HG03575 (cell line): Measurements from ENCODE around the gene ZNF433.
"Not testable (repeated sequence)": the region's sequence is repeated elsewhere in the genome, so short reads cannot be mapped to it uniquely, and the experiment has no call there.

Experiments
- ATAC-seq: cut with Tn5 transposase; IDR thresholded peaks from one replicate; pipeline ENCODE4 v1.9.1; 2021; ENCODE audit not compliant: unreplicated experiment, insufficient number of reproducible peaks, low FRiP score; ENCODE audit errors: extremely low read depth

The ZNF433 gene

DNA sequence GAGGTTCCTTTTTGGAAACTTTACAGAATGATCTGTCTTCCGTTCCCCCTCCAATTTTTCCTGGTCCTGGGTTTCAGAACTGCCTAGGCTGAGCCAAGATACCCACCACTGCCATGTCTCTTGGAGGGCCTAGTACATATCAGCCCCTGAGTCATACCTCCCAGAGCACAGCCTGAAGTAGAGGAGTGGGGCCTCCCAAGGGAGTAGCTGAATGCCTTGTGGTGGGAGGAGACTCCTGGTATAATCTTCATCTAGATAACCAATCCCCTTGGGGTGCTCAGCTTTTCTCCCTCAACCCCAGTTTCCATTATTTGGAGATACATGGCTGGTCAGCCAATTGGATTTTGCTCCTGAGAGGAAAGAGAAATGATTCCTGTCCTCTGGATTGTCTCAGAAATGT is 40.3 kb downstream of the ZNF433 start:
- ATAC-seq: no peak

DNA sequence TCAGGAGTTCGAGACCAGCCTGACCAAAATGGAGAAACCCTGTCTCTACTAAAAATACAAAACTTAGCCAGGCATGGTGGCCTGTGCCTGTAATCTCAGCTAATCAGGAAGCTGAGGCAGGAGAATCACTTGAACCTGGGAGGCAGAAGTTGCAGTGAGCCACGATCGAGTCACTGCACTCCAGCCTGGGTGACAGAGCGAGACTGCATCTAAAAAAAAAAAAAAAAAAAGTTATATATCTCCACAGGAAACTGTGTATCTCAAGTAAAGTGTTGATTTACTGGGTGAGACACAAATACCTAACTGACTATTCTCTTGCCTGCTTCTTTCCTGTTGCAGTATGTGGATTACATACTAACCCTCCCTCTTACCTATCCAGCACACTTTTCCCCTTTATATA is 43.6 kb downstream of the ZNF433 start:
- not testable (repeated sequence) for ATAC-seq

GRCh38 chr19:11989112-11989456 is 46.4 kb downstream of the ZNF433 start:
- no peak for ATAC-seq

- no peak for ATAC-seq
These were observed 47.8 kb downstream of the ZNF433 start for GRCh38 chr19:11987405-11988281.

- no peak for ATAC-seq
These were observed 48.7 kb downstream of the ZNF433 start for GRCh38 chr19:11986754-11987153.

- ATAC-seq: no peak
These were observed 50.5 kb downstream of the ZNF433 start for GRCh38 chr19:11984986-11985385.

DNA sequence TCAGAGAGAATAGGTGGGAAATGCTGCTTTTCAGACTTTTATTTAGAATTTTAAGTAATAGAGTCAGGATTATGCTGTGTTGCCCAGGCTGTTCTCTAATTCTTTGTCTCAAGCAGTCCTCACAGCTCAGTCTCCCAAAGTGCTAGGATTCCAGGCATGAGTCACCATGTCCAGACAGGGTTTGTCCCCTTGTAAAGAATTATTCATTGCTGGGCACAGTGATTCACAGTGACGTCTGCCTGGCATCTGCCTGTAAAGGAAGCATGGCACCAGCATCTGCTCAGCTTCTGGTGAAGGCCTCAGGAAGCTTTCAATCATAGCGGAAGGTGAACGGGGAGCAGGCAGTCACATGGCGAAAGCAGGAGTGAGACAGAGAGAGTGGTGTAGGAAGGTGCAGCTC is 53.0 kb downstream of the ZNF433 start:
- ATAC-seq: no peak

DNA sequence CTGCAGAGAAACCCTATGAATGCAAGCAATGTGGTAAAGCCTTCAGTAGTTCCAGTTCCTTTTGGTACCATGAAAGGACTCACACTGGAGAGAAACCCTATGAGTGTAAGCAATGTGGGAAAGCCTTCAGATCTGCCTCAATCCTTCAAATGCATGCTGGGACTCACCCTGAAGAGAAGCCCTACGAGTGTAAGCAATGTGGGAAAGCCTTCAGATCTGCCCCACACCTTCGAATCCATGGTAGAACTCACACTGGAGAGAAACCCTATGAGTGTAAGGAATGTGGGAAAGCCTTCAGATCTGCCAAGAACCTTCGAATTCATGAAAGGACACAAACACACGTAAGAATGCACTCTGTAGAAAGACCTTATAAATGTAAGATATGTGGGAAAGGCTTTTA is 56.0 kb downstream of the ZNF433 start:
- ATAC-seq: no peak

DNA sequence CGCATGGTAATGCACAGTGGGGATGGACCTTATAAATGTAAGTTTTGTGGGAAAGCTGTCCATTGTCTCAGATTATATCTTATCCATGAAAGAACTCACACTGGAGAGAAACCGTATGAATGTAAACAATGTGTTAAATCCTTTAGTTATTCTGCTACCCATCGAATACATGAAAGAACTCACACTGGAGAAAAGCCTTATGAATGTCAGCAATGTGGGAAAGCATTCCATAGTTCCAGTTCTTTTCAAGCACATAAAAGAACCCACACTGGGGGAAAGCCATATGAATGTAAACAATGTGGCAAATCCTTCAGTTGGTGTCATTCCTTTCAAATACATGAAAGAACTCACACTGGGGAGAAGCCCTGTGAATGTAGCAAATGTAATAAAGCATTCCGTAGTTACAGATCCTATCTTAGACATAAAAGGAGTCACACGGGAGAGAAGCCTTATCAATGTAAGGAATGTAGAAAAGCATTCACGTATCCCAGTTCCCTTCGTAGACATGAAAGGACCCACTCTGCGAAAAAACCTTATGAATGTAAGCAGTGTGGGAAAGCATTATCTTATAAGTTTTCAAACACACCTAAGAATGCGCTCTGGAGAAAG is 56.9 kb downstream of the ZNF433 start:
- no peak for ATAC-seq

- ATAC-seq: no peak
These were observed 62.3 kb downstream of the ZNF433 start for GRCh38 chr19:11973019-11973810.

DNA sequence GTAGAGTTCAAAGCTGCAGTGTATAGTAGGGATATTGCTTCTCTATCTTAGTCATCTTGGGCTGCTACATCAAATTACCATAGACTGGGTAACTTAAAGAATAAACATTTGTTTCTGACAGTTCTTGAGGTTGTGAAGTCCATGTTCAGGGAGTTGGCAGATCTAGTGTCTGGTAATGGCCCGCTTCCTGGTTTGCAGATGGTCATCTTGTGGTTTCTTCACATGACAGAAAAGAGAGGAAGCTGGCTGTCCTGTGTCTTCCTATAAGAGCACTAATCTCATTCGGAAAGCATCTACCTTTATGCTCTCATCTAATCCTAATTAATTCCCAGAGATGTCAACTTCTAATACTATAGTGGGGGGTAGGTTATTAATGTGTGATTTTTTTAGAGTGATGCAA is 64.4 kb downstream of the ZNF433 start:
- ATAC-seq: no peak

DNA sequence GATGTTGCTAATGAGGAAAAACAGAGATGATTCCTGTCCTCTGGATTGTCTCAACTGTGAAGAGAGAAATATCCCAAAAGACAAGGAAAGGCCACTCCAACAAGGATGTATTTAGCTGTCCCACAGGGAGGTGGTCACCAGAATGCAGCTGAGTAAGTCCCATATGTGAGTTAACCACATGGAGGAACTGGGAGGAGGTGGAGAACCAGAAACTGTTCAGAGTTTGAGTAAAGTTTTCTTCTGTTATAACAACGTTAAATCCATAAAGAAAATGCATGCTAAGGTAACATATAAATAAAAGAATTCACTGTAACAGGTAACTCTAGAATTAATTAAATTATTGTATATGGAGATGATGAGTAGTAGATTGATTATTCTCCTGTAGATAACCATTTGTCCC is 65.3 kb downstream of the ZNF433 start:
- ATAC-seq: no peak

GRCh38 chr19:11964858-11965645 is 70.4 kb downstream of the ZNF433 start, which contains the start of gene ZNF763:
TSS of gene ZNF763 (plus strand) at chr19:11965040. CDS start at chr19:11965209, 169 bp downstream.
- peak; percentile 52 for ATAC-seq
